KMS-11 (cell line): Measurements from ENCODE around the gene FOXA2.

Experiments used
- H2AFZ ChIP-seq: fragments of 200-600 bp; sonication (generic); 2 replicates; pipeline ENCODE4 v1.6.1; 2016; ENCODE audit warnings: antibody characterized with exemption, mixed run types, low read depth
- H3K27ac ChIP-seq: fragments of 200-600 bp; sonication (generic); 2 replicates; pipeline ENCODE4 v1.6.1; 2016; ENCODE audit warnings: mild to moderate bottlenecking, mixed run types
- H3K27me3 ChIP-seq: fragments of 200-600 bp; sonication (generic); 2 replicates; pipeline ENCODE4 v1.6.1; 2017; ENCODE audit warnings: mild to moderate bottlenecking, low read depth, mixed run types, moderate library complexity; ENCODE audit not compliant: insufficient read depth
- H3K36me3 ChIP-seq: fragments of 200-600 bp; sonication (generic); 2 replicates; pipeline ENCODE4 v1.6.1; 2017; ENCODE audit warnings: mild to moderate bottlenecking, mixed run types; ENCODE audit not compliant: insufficient read depth
- H3K4me1 ChIP-seq: fragments of 200-600 bp; sonication (generic); 2 replicates; pipeline ENCODE4 v1.6.1; 2016; ENCODE audit warnings: mild to moderate bottlenecking, low read depth, mixed run types; ENCODE audit not compliant: poor library complexity, severe bottlenecking
- H3K4me2 ChIP-seq: fragments of 200-600 bp; sonication (generic); 2 replicates; pipeline ENCODE4 v1.7.0; 2016; ENCODE audit warnings: mild to moderate bottlenecking, mixed run types
- H3K4me3 ChIP-seq: fragments of 200-600 bp; sonication (generic); IDR thresholded peaks from 2 replicates; pipeline ENCODE4 v1.6.1; 2017; ENCODE audit warnings: low read depth, low read length, mixed read lengths; ENCODE audit not compliant: insufficient read depth
- H3K79me2 ChIP-seq: fragments of 200-600 bp; sonication (generic); 2 replicates; pipeline ENCODE4 v1.6.1; 2016; ENCODE audit warnings: low read depth, mixed run types; ENCODE audit not compliant: insufficient read depth
- H3K9ac ChIP-seq: fragments of 200-600 bp; sonication (generic); 2 replicates; pipeline ENCODE4 v1.6.1; 2016; ENCODE audit warnings: mild to moderate bottlenecking, mixed run types
- H4K20me1 ChIP-seq: fragments of 200-600 bp; sonication (generic); 2 replicates; pipeline ENCODE4 v1.6.1; 2016; ENCODE audit warnings: mild to moderate bottlenecking, mixed run types; ENCODE audit not compliant: insufficient read depth
- TF ChIP-seq, protein P1 (sequence below): fragments of 200-600 bp; sonication (generic); conservative IDR thresholded peaks from 2 replicates; pipeline ENCODE4 v1.6.1; 2017; ENCODE audit warnings: low read depth, mild to moderate bottlenecking, antibody characterized with exemption, low read length, moderate library complexity, mixed read lengths

Gene FOXA2

DNA sequence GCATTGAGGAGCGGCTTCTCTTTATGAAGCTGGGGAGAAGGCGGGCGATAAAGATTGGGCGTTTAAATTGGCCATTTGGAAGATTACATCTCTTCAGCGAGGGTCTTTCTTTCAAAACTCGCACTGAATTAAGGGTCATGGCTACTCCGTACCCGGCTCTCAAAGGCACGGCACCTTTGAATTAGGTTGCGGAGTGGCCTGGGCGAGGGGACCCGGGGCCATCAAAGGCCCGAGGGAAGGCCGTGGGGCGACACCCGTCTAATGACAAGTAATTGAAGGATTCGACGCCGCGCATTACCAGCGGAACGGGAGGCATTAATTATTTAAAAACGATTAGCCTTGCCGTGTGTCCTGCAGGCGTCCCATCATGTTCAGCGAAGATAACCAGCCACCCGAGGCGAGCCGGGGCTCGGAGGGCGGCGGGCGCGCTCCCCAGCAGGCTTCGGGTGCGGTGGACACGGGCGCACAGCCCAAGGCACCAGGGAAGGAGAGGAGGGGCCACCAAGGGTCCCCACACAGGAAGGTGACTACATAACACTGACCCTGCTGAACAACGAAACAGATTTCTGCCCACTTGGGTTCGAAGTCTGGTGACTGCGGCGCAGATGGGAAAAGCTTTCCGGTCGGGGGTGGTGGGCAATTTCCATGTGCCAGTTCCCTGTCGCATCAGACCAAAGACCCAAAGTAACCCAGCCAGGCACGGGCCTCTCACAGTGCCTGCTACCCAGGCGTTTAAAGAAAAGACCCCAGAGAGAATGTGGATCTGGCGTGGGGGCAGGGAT is 7.4 kb downstream of the FOXA2 start:
- Histone ChIP-seq H3K9ac (no peak overlapping the region), H3K4me2 (no peak overlapping the region), H3K79me2 (no peaks in the 10 kb centered on the region), H4K20me1 (no peaks in the 10 kb centered on the region), H3K4me3 (no peak overlapping the region), H3K36me3 (no peaks in the 10 kb centered on the region), H3K27me3 (no peaks in the 10 kb centered on the region), H3K4me1 (no peaks in the 10 kb centered on the region), H3K27ac (no peak overlapping the region), H2AFZ (no peak overlapping the region)
- TF ChIP-seq, protein P1, sequence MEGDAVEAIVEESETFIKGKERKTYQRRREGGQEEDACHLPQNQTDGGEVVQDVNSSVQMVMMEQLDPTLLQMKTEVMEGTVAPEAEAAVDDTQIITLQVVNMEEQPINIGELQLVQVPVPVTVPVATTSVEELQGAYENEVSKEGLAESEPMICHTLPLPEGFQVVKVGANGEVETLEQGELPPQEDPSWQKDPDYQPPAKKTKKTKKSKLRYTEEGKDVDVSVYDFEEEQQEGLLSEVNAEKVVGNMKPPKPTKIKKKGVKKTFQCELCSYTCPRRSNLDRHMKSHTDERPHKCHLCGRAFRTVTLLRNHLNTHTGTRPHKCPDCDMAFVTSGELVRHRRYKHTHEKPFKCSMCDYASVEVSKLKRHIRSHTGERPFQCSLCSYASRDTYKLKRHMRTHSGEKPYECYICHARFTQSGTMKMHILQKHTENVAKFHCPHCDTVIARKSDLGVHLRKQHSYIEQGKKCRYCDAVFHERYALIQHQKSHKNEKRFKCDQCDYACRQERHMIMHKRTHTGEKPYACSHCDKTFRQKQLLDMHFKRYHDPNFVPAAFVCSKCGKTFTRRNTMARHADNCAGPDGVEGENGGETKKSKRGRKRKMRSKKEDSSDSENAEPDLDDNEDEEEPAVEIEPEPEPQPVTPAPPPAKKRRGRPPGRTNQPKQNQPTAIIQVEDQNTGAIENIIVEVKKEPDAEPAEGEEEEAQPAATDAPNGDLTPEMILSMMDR = no peak

DNA sequence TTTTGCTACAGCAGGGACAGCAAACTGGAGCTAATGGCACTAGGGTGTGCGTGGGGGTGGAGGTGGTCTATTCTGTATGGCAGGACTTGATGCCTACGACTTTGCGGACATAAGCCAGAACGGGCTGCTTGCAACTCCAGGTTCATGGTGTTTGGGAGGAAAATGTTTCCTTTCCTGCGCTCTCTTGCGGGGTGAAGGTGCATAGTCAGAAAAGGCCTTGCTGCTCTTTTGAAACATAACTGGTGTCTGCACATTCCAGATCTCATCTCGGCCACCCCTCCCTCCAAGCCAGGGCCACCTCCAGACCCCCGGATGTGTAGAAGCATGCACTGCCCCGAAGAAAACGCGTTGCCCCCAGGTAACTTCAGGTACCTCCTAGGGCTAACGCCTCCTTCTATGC is 8.1 kb downstream of the FOXA2 start:
- Histone ChIP-seq H3K27ac (no peak overlapping the region), H2AFZ (no peak overlapping the region), H4K20me1 (no peaks in the 10 kb centered on the region), H3K27me3 (no peaks in the 10 kb centered on the region), H3K36me3 (no peaks in the 10 kb centered on the region), H3K4me2 (no peak overlapping the region), H3K79me2 (no peaks in the 10 kb centered on the region), H3K9ac (no peak overlapping the region), H3K4me1 (no peaks in the 10 kb centered on the region), H3K4me3 (no peak overlapping the region)
- TF ChIP-seq, protein P1 = no peak

DNA sequence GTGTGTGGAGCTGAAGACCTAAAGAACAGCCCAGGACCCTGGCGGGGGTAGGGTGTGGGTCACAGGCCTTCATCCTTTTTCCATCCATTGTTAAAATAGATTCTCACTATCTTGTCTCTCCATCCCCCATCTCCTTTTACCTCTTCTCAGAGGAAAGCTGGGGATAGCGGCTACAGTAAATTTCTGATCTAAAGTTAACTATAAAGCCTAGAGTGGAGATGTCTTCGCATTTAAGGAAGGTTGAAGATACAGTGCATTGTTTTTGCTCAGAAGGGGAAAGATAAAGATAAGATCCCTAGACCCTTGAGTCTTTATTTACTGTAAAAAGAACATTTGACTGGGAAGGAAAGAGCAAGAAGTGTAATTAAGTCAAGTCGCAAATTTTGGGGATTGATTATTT is 8.6 kb downstream of the FOXA2 start:
- Histone ChIP-seq H3K79me2 (no peaks in the 10 kb centered on the region), H3K27me3 (no peaks in the 10 kb centered on the region), H3K9ac (no peak overlapping the region), H3K4me2 (no peak overlapping the region), H4K20me1 (no peaks in the 10 kb centered on the region), H2AFZ (no peak overlapping the region), H3K4me1 (no peaks in the 10 kb centered on the region), H3K4me3 (no peak overlapping the region), H3K27ac (no peak overlapping the region), H3K36me3 (no peaks in the 10 kb centered on the region)
- TF ChIP-seq, protein P1 = no peak

DNA sequence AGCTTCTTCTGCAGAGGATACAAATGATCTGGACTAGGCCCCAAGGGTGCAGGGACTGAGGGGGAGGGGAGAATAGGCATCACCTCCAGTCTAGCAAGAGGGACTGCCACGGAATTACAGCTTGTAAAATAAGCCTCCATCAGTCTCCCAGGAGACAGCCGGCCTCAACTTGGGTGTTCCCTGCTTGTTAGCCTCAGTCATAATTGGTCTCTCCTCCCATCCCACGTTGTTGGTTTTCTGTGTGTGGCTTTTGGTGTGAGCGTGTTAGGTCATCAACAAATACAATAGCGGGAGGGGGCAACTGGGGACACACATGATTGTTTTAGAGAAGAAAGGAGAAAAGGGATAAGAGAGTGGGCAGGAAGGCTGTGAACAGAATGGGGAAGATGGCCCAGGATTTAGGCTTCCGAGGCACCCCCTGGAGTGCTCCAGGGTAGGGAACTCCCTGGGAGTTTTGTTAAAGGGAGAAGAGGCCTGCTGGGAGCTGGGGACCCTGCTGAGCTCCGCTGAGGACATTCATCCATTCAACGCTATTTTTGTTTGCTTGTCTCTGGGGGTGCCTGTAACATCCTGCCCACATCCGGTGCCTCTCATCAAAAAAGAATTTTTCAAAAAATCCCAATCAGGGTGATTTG is 9.2 kb downstream of the FOXA2 start:
- H3K4me1 ChIP-seq = no peaks in the 10 kb centered on the region
- no peaks in the 10 kb centered on the region for H3K36me3 ChIP-seq

More for the DNA sequence above, 9.2 kb downstream of the FOXA2 start:
- Histone ChIP-seq H3K27me3 (no peaks in the 10 kb centered on the region), H3K79me2 (no peaks in the 10 kb centered on the region), H4K20me1 (no peaks in the 10 kb centered on the region), H2AFZ (no peak overlapping the region), H3K4me2 (no peak overlapping the region), H3K27ac (no peak overlapping the region), H3K4me3 (no peak overlapping the region), H3K9ac (no peak overlapping the region)
- TF ChIP-seq, protein P1 = no peak
